NT2/D1 (cell line): ENCODE measurements around the gene RPP25L.

ENCODE experiments used
- YY1 ChIP-seq: IDR thresholded peaks from 2 replicates; pipeline ENCODE4 v1.6.1; 2011; ENCODE audit not compliant: insufficient read length, insufficient read depth
- ZNF274 ChIP-seq: IDR thresholded peaks from 2 replicates; pipeline ENCODE4 v1.6.1; 2011; ENCODE audit warnings: mild to moderate bottlenecking, low read depth, low read length

DNA sequence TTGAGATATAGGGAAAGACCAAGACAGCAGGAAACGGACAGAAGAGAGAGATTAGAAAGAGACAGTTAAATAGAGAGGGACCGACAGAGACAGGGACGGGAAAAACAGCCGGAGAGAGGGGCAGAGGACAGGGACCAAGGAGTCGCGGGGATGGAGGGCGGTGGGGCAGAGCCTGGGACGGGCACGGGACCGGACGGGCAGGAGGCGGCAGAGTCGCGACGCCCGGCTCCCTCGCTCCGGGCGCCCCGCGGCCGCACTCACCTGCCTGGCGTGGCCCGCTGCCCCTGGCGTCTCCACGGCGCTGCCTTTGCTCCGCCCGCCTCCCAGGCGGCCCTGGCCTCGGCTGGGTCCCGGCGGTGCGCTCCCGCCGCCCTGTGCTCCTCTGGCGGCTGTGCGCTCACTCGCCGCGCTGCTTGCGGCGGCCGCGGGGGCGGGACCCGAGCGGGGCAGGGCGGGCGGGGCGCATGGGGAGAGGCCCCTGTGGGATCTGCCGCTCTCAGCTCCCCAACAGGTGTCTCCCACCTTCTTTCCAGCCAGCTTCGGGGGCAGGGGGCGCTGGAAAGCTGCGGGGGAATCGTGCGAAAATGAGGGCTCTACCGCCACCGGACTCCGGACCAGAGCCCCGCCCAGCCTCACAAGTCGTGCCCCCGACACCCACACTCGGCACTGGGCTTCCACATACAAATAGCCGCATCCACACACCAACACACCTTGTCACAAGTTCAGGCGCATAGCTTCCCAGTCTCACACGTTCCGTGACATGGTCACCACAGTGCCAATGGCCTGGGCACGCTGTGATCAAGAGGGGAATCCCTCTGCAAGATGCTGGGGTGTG is 17.0 kb upstream of the RPP25L start, which contains the start of gene ARID3C:
- no peak for TF ChIP-seq ZNF274
- TF ChIP-seq YY1 = no peak
